ENCODE results near the gene CAPZB.

Gene CAPZB

DNA sequence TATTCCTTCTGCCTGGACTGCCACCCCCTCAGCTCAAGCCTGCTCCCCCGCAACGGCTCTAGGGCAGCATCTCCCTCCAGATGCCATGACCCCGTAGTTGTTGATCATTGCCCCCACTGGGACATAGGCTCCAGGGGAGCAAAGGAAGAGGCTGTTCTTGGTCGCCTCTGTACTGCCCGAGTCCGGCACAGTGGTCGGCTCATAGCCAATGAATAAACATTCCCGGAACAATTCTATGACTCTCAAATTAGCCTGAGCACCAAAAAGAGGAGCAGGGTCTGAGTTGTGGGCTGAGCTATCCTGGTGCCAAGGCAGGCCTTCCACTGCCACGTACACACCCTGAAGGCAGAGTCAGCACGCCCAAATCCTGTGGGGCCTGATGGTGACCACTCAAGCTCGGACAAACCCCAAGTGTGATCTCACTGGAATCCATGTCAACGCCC lies 33.1 kb downstream of the CAPZB start:
- no peak for DNase-seq (ENCODE audit: low read depth, low spot score)
- H3K27ac ChIP-seq = no peak overlapping the region

DNA sequence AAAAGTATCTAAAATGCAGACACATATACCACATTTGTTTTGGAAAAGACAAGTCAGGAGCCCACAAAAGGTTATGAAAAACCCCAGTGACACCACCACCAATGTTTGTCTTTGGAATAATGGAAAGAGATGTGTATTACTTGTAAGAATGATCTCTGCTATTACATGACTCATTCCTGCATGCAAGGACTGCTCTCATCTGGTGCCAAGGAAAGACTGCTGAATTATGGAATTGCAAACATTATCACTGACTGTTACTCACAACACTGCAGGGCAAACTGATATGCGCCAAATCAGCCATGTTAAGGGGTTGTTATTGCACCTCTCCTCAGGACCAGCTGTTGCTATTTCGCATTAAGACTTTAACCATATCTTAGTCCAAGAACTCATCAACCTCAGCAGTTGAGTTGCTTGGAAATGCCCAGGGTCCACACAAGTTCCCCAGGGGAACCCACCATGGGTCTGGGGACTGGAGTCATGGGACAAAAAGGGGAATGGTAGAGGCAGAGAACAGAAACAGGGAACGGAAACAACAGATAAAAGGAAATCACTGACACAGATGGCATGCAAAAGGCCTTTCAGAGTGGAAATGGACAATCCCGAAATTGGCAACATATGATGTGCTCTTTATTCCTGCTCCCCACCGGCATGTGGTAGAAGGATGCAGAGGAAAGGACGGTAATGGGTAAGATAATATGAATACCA lies 34.4 kb downstream of the CAPZB start:
- peak; percentile 74 for DNase-seq (ENCODE audit: low read depth, low spot score)

DNA sequence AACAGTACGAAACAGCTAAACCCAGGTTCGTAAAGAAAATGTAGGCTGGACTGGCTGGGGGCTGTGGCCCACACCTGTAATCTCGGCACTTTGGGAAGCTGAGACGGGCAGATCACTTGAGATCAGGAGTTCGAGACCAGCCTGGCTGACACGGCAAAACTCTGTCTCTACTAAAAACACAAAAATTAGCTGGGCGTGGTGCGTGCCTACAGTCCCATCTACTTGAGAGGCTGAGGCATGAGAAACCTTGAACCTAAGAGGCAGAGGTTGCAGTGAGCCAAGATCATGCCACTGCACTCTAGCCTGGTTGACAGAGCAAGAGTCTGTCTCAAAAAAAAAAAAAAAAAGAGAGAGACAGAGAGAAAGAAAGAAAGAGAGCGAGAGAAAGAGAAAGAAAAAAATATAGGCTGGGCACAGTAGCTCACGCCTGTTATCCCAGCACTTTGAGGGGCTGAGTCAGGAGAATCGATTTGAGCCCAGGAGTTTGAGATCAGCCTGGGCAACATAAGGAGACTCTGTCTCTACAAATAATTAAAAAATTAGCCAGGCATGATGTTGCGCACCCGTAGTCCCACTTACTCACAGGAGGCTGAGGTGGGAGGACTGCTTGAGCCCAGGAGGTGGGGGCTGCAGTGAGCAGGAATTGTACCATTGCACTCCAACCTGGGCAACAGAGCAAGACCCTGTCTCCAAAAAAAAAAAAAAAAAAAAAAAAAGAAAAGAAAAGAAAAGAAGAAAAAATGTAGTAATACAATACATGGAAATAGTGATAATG lies 35.7 kb downstream of the CAPZB start:
- peak overlapping the region; percentile 42 for H3K27ac ChIP-seq
- no peak for DNase-seq (ENCODE audit: low read depth, low spot score)

More for the DNA sequence above, 34.4 kb downstream of the CAPZB start:
- peak overlapping the region; percentile 35 for H3K27ac ChIP-seq

DNA sequence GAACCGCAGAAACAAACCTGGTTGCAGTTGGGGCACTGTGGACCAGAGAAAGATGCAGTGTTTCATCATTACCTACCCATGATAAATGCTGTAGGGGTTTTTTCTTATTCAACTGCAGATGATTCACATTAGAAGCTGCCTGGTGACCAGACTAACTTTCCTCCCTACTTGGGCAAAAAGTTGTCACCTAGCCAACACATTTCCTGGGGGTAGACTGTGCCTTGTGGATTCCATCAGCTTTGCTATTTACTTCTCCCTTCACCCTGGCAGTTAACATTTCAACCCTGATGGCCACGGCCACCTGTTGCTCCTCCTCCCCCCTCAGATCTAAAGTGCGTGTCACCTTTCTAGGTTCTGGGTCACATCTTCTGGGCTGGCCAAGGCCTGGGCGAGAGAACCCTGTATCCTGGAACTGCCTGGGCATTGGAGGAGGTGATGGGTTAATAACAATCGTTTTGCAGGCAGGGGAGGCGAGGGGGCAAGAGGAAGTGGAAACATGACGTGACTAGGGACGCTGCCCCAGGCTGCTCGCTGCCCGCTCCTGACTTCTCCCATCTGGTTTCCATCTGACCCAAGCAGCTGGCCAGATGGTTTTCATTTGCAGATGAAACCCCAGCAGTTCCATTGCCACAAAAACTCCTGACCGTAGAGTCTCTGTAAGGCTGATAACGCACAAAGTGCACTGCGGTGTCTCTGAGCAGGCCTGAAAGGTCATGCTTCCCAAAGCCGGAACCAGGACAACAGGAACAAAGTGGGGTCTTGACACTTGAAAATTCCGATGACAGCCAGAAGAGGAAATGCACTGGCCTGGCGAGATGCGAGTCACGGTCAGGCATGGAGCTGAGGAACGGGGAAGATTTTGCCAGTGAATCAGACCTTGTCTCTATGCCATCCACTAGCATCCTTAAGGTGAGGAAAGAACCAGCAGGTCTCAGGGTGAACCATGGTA lies 36.6 kb downstream of the CAPZB start:
- H3K27ac ChIP-seq = peak overlapping the region; percentile 42
- no peak for DNase-seq (ENCODE audit: low read depth, low spot score)

DNA sequence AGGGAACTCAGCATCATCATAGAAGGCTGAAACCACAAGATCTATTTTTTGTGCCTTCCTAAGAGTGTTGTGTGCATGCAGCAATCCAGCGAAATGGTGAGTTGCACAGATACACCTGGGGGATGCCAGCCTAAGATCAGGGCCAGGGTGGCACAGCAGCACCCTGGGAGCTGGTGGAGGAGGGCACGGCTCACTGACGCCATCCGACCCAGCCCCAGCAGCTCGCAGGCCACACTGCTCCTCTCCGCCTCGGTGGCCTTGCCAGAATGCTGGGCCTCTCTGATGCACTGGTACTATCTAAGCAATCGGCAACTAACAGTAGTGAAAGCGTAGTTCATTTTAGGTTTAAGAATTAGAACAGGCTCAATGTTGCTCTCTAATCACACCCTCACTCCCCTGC lies 37.8 kb downstream of the CAPZB start:
- DNase-seq (ENCODE audit: low read depth, low spot score) = no peak
- H3K27ac ChIP-seq = no peak overlapping the region

DNA sequence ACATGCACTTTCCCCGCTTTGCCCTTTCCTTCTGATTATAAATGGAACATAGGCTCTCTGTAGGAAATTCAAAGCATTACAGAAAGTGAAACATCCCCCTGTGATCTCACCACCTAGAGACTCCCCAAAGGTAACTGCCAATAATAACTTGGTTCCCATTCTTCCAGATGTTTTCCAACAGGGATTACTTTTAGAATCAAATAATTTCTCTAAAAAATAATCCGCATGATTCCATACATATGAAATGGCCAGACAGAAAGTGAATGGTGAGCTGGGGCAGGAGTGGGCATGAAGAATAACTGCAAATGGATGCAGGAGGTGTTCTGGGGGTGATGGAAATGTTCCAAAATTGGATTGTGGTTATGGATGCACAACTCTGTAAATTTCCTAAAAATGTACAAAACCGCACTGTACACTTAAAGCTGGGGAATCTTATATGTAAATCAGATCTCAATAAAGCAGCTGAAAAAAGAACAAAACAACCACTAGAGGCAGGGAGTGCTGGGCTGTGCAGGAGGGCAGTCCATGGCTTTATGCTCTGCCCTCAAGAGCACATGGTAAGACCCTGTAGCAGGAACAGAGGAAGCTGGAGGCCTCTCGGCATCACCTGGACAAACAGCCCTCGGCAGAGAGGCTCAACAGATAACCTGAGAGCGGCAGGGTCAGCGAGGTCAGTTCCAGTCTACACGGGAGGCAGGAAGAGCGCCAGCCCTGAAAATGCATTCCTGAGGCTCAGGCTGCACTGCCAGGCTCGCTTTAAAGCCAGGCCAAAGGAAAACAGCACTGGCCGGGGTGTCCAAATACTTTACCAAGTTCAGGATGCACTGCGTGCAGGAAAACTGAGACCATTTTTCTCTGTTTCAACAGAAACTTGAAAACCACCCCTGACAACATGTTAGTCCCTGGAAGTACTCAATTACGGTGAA lies 39.7 kb downstream of the CAPZB start:
- DNase-seq (ENCODE audit: low read depth, low spot score) = no peak
- no peak overlapping the region for H3K27ac ChIP-seq

DNA sequence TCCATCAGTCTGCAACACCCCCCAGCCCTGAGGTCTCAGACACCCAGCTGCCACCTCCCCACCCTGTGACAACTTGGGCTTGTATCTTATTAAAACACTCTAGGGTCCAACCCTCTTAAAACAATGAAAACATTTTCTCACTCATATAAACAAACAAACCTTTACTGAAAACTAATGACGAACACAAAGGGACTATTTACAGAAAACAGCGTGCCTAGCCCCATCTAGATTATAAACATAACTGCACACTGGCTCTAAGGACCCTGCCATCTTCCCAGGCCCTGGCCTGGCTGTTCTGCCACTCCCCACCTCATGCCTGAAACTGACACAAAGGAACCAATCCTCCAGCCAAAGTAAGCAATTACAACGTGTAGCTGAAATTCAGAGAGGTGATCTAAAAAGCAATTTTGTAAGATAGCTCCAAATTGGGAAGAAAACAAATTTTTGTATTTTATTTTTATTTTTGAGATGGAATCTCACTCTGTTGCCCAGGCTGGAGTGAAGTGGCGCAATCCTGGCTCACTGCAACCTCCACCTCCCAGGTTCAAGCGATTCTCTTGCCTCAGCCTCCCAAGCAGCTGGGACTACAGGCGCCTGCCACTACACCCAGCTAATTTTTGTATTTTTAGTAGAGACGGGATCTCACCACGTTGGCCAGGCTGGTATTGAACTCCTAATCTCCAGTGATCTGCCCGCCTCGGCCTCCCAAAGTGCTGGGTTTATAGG lies 40.9 kb downstream of the CAPZB start:
- H3K27ac ChIP-seq = no peak overlapping the region

DNA sequence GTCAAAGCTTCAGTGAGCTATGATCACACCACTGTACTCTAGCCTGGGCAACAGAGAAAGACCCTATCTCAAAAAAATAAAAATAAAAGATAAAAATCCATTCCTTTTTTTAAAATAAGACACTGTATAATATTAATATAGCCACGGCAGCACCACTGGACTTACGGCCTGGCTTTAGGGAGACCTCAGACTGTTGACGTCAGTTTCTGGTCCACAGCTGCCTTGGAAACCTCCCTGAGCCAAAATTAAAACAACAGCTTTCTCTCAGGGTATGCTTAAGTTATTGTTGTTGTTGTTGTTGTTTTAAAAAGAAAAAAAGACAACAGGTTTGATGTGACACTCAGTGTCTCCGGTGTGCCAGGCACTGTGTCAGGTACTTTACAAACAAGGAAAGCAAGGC lies 42.0 kb downstream of the CAPZB start:
- DNase-seq (ENCODE audit: low read depth, low spot score) = no peak
- H3K27ac ChIP-seq = no peak overlapping the region

More for the DNA sequence above, 40.9 kb downstream of the CAPZB start:
- no peak for DNase-seq (ENCODE audit: low read depth, low spot score)

DNA sequence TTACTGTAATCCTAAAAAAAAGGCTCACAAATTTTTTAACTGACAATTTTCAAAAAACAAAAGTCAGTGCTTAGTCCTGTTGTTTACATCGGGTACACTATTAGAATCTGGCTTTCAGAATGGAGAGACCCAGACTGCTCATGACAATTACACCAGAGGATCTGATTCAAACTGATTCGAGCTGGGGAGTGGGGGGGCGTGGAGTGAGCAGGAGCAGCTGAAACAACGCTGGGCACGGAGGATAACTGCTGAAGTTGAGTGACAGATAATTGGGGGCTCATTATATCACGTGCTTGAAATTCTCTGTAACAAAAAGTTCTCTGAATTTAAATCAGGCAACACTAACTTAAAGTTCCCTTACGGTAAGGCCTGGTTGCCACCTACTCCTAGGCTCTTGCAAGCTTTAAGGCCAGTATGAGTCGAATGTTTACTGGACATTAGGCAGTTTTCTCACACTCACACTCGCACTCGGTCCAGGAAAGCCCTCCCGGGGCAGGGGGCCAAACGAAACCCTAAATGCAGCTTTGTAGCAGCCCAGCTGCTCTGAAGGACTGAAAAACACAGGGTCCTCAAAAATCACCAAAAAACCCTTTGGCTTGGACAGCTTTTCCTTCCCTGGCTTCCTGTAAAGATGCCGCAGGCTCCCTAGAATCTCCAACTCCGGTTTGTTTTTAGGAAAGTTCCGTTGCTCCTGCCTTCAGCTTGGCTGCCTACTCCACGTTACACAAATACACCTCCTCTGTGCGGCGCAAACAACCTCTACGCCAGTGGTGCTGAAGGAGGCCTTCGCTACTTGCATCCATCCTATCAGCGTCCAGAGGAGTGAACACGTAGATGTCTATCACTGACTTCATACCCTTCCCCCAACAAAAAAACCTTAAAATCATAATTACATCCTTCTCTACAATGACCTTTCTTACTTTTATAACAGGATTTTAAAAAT lies 42.9 kb downstream of the CAPZB start:
- H3K27ac ChIP-seq = no peak overlapping the region
- DNase-seq (ENCODE audit: low read depth, low spot score) = no peak

DNA sequence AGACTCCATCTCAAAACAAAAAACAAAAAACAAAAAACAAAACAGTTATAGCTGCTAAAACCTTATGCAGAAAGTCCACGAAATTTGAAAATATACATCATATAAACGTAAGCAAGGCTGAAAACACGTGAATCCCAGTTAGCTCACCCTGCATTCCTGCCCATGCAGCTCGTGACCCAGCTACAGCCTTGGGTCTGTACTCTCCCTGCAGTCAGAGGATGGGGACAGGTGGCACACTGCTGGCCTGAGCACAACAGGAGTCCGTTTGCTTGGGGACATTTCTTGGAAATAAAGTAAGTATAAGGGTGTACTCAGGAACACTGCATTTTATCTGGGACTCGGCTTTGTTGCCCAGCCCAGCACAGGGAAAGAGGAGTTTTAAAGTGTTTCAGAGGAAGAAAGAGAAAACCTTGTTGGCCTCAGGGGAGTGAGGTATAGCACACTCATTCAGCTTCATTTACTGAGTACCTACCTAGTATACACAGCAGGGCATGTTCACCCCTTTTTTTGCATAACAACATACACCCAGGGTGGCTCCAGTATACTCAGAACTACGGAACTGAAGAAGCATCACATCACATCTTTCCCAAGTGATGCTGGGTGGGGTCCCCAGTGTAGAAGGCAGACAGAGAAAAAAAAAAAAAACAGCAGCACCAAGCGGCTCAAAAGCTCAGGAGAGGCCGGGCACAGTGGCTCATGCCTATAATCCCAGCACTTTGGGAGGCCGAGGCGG lies 44.1 kb downstream of the CAPZB start:
- peak overlapping the region; percentile 46 for H3K27ac ChIP-seq
- DNase-seq (ENCODE audit: low read depth, low spot score) = no peak

DNA sequence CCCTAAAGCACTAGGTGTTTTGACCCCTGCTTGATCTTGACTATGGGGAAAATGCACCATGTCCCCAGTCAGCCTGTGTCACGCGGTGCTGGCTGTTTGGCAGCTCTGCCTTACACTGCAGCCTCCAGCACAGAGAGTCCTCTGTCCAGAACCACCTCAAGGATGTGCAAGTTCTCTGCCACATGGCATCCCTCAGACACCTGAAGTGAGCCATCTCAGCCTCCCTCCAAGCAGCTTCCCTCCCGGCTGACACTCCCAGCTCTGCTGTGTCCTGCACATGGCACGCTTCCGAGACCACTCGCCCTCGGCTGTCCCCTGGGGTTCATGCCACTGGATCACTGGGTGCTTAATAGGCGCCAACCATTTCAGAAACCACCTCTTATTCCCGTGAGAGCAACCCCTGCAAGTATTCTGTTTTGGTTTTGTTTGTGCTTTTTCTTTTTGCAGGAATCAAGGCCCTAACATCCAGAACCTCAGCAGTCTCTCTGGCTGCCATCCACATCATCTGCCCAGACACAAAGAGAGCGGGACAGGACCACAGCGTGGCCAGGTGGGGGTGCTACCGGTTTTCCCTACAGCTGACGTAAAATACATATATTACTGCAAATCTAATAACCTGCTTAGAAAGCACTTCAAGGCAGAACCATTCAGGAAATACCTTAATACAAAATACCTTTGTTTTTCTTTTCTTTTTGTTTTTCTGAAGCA lies 45.7 kb downstream of the CAPZB start:
- peak overlapping the region; percentile 46 for H3K27ac ChIP-seq
- DNase-seq (ENCODE audit: low read depth, low spot score) = no peak

DNA sequence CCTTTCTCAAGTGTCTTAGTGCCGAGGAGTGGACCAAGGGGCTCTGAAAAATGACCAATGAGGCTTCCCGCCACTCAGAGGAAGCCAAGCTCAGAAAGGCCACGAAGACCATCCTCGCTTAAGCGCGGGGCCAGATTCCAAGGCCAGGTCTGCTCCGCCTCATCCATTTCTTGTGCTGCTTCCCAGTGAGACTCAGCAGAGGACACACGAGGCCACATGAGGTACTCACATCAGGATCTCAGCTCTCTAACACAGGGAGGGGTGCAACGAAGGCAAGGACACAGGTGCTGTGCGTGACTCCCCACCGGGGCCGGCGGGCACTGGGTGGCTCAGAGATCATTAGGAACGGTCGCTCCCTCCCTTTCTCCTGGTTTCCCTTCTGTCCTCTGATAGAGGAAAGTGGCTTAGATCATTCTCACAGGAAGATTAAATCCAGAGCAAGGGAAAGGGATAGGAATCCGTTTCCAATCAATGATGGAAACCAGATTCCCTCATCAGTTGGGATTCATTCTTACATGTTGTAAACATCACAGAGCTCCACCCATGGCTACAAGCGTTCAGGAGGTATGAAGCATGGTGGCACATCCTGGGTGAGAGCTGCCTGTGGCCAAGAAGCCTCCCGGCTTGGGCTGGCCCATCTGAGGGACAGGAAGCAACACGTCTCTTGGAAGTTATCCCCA lies 46.7 kb downstream of the CAPZB start:
- H3K27ac ChIP-seq = peak overlapping the region; percentile 46
- DNase-seq (ENCODE audit: low read depth, low spot score) = no peak

DNA sequence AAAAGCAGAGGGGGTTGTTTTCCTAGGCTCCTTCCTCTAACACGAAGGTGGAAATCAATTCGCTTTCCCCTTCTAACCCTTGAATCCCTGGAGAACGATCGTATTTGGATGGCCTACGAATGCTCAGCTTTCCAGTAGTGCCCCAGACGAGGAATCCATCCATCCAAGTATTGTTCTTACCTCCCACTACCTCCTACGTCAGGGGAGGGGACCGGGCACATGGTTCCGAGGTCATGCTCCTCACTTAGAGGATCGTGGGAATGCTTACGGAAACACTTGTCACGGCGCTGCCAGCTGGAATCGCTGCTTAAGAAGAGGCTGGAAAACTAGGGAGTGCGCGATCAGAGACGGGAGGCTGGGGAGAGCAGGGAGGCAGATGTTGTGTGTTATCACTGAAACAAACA lies 47.4 kb downstream of the CAPZB start:
- H3K27ac ChIP-seq = no peak overlapping the region
- DNase-seq (ENCODE audit: low read depth, low spot score) = no peak

DNA sequence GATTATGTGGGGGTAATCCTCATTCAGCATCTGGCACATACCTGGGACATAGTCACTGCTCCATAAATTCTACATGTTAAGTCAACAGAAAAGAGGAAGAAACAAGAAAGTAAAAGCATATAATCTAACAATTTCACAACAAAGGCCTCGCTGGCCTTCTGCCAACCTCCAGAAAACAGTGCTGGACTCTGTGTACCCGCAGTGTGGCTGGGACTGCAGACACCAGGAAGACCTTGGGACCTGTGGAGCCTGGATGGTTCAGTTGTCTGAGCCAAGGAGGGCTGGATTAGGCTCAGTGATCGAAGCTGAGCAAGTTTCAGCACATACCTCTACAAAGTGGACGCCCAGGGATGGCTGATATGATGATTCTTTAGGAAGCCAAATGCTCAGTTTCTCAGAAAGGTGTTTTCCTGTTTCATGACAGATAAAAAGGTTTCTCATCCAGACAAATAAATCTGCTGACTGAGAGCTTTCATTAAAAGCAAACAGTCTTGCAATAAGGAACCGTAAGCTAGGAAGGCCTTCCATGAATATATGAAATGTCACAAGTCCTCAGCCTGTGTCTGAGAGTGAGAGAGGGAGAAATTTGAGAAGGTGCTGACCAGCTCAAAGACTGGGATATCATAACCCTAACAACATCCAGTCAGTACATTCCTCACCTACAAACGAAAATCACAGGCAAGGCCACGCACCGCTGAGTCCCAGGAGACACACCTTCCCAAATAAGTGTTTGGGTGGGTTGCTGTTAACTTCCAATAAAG lies 48.4 kb downstream of the CAPZB start:
- peak overlapping the region; percentile 54 for H3K27ac ChIP-seq
- no peak for DNase-seq (ENCODE audit: low read depth, low spot score)

DNA sequence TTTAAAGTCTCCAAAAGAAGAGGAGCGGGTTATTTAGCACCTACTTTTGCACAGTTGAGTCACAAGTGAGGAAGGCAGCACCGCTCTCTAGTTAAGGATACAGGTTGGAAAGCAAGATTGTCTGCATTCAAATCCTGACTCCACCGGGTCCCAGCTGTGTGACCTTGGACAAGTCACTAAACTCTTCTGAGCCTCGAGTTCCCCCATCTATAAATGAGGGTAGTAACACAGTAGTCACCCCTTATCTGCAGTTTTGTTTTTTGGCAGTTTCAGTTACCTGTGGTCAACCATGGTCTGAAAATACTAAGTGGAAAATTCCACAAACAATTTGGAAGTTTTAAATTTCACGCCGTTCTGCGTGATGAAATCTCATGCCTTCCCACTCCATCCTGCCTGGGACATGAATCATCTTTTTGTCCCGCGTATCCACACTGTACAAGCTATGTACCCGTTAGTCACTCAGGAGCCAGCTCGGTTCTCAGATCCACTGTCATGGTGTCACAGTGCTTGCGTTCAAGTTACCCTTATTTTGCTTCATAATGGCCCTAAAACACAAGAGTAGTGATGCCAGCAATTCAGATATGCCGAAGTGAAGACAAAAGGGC lies 49.4 kb downstream of the CAPZB start:
- peak overlapping the region; percentile 54 for H3K27ac ChIP-seq
- DNase-seq (ENCODE audit: low read depth, low spot score) = no peak

Measured in epithelial cell of prostate (primary cell).